Skeletal muscle tissue (tissue), 4 donors: ENCODE data around the gene CHN2. TPM values are rescaled to one million over a fixed set of nuclear protein-coding genes. Genes with fewer than 3 reads are reported as not detected.
"Not testable (repeated sequence)": the region's sequence is repeated elsewhere in the genome, so short reads cannot be mapped to it uniquely, and the experiment has no call there.

ENCODE experiments used
- H3K27ac ChIP-seq: one replicate; pipeline ENCODE4 v1.7.0; 2013; ENCODE audit warnings: mild to moderate bottlenecking, low read depth, low read length, inconsistent platforms
- H3K27me3 ChIP-seq, 3 donors: one replicate each; pipeline ENCODE4 v1.7.0; 2013; ENCODE audit warnings: low read length in 3 of 3; ENCODE audit not compliant: control insufficient read depth in 3 of 3, insufficient read depth in 3 of 3
- H3K36me3 ChIP-seq, 3 donors: one replicate each; pipeline ENCODE4 v1.7.0; 2013; ENCODE audit warnings: low read length in 3 of 3; ENCODE audit not compliant: control insufficient read depth in 3 of 3, insufficient read depth in 3 of 3
- H3K4me1 ChIP-seq, 3 donors: one replicate each; pipeline ENCODE4 v1.7.0; 2013; ENCODE audit warnings: low read length in 3 of 3, mild to moderate bottlenecking in 3 of 3; ENCODE audit not compliant: control insufficient read depth in 3 of 3, insufficient read depth in 3 of 3
- H3K4me3 ChIP-seq, 3 donors: one replicate each; pipeline ENCODE4 v1.7.0; 2013; ENCODE audit warnings: low read length in 3 of 3
- H3K9ac ChIP-seq, 3 donors: one replicate each; pipeline ENCODE4 v1.7.0; 2013; ENCODE audit warnings: low read length in 3 of 3, mild to moderate bottlenecking in 3 of 3, moderate library complexity in 2 of 3, low read depth in 1 of 3
- H3K9me3 ChIP-seq, 3 donors: one replicate each; pipeline ENCODE4 v1.7.0; 2013; ENCODE audit warnings: low read length in 3 of 3; ENCODE audit not compliant: control insufficient read depth in 3 of 3
- total RNA-seq: library from RNA; depleted of rRNA; stranded (reverse); fragments of >200 nt; gene quantifications from one replicate; pipeline ENCODE4 v1.2.3, GENCODE V29; 2014
- donor health status: Osteomylitis.

CHN2 gene
- total RNA-seq, 1 donor from 2014 or later: 11.0 TPM

DNA sequence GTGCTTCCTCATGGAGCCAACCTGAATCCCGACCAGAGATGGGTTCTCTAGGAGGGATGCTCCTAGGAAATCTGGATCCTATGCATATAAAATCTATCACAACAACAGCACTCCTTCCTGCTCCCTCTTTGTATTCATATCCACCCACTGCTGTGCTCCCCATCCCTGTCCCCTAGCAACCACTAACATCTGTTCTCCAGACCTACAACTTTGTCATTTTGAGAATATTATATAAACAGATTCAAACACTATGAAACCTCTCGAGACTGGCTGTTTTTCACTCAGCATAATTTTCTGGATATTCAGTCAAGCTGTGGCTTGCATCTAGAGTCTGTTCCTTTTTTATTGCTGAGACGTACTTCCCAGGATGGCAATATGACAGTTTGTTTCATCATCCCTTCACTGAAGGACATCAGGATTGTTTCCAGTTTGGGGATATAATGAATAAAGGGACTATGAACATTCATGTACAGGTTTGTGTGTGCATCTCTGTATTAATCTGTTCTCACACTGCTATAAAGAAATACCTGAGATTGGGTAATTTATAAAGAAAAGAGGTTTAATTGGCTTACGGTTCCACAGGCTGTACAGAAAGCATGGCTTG lies 333.0 kb downstream of the CHN2 start:
- Histone ChIP-seq H3K9ac (no peak overlapping the region), H3K9me3 (no peaks in the 10 kb centered on the region), H3K4me3 (no peak overlapping the region), H3K4me1 (no peaks in the 10 kb centered on the region), H3K27me3 (no peaks in the 10 kb centered on the region), H3K27ac (no peak overlapping the region), H3K36me3 (no peaks in the 10 kb centered on the region)

- not testable (repeated sequence) for H3K27ac ChIP-seq, H3K9ac ChIP-seq, H3K4me1 ChIP-seq, H3K9me3 ChIP-seq, H3K4me3 ChIP-seq, H3K36me3 ChIP-seq, H3K27me3 ChIP-seq
Observed at GRCh38 chr7:29528526-29528925, 334.0 kb downstream of the CHN2 start.

Other genes starting within 250 kb of the CHN2 start
- 15.1 TPM for gene TRIL, start 236.4 kb upstream of the CHN2 start, total RNA-seq
- gene CPVL, start 48.2 kb upstream of the CHN2 start, total RNA-seq: 25.1 TPM